Measurements from ENCODE around the gene LPCAT4.
"Not testable (repeated sequence)": the region's sequence is repeated elsewhere in the genome, so short reads cannot be mapped to it uniquely, and the experiment has no call there.

LPCAT4 gene

GRCh38 chr15:34364041-34364440 lies 3.0 kb downstream of the LPCAT4 start:
- in situ Hi-C loops (cut with MboI; ENCODE audit: low sequenced_read_pairs) = loop anchor here (25.0 kb wide), 2 partner anchors 223 to 252 kb away; partner anchors contain the start of genes EMC7, GOLGA8B and PGBD4

DNA sequence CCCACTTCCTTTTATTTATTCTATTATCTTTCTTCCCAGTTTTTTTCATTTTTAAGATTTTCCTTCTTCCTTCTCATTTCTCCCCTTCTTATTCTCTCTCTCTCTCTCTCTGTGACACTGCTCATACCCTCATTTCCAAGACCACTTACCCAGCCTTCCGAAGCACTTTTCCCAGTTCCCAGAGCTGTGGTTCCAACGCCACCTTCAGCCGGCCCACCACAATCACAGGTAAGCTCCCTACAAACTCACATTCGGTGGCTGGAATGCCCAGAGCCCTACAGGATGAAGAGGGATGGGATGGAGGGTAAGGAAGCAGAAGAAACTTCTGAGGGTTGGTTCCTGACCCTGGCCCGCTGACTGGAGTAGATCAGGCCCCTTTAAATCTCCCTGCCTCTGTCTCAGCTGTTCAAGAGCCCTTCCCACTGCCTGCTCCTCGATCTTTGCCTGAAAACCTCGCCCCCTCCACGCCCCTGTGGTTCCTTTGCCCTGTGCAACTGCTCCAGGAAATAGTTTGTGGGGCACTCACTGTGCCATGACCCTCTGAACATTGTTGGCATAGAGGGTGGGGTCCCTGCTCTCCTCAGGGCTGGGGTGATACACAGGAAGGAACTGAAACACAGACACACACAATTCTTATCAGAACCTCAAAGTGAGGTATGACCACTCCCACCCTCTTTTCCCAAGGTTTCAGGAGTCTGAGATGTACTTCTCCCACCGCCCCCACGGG lies 4.8 kb downstream of the LPCAT4 start:
- in situ Hi-C loops (cut with MboI; ENCODE audit: low sequenced_read_pairs) = loop anchor here (25.0 kb wide), 2 partner anchors 225 to 250 kb away; partner anchors contain the start of genes EMC7, GOLGA8B and PGBD4

- in situ Hi-C loops (cut with MboI; ENCODE audit: low sequenced_read_pairs) = loop anchor here (25.0 kb wide), 2 partner anchors 226 to 249 kb away; partner anchors contain the start of genes EMC7, GOLGA8B and PGBD4
Measured at GRCh38 chr15:34361278-34361677, 5.7 kb downstream of the LPCAT4 start.

- in situ Hi-C loops (cut with MboI; ENCODE audit: low sequenced_read_pairs) = loop anchor here (25.0 kb wide), 2 partner anchors 227 to 248 kb away; partner anchors contain the start of genes EMC7, GOLGA8B and PGBD4
Measured at GRCh38 chr15:34360298-34360697, 6.7 kb downstream of the LPCAT4 start.

DNA sequence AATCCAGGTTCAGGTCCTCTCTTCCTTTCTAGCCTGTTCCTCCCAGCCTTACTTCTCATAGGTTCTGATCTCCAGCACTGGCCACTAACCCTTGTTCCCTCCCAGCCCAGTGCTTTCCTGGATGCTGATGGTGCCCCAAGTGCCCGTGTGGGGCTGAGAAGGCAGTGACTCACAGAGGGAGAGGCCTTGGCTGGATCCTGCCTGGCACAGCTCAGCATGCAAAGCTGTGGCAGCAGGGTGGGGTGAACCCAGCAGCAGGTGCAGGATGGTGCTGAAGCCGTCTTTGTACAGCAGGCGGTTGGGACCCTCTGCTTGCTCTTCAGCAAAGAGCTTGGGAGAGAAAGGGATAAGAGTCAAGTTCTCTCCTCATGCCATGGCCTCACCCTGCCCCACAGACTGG lies 7.6 kb downstream of the LPCAT4 start:
- in situ Hi-C loops (cut with MboI; ENCODE audit: low sequenced_read_pairs) = loop anchor here (25.0 kb wide), 2 partner anchors 228 to 247 kb away; partner anchors contain the start of genes EMC7, GOLGA8B and PGBD4

DNA sequence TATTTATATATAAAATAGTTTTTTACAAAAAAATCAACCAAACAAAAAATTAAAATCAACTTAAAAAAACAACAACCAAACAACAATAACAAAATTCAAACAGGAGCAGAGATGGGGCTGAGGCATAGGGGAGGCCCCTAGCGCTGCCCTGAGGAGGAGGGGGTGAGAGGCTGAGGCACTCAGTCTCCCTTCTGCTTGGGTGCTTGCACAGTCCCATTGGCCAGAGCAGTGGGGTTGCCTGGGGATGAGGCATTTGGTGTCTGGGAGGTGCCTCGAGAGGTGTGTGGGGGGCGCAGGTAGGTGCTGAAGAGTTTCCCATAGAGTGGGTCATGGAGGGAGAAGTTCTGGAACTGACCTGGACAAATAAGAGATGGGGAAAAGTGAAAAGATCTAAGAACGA lies 8.0 kb downstream of the LPCAT4 start:
- in situ Hi-C loops (cut with MboI; ENCODE audit: low sequenced_read_pairs) = loop anchor here (25.0 kb wide), 2 partner anchors 228 to 247 kb away; partner anchors contain the start of genes EMC7, GOLGA8B and PGBD4

GRCh38 chr15:34358367-34358766 lies 8.6 kb downstream of the LPCAT4 start:
- in situ Hi-C loops (cut with MboI; ENCODE audit: low sequenced_read_pairs) = loop anchor here (25.0 kb wide), 2 partner anchors 229 to 246 kb away; partner anchors contain the start of genes EMC7, GOLGA8B and PGBD4

GRCh38 chr15:34357653-34358052 lies 9.3 kb downstream of the LPCAT4 start:
- in situ Hi-C loops (cut with MboI; ENCODE audit: low sequenced_read_pairs) = loop anchor here (25.0 kb wide), 2 partner anchors 230 to 245 kb away; partner anchors contain the start of genes EMC7, GOLGA8B and PGBD4

- in situ Hi-C loops (cut with MboI; ENCODE audit: low sequenced_read_pairs) = loop anchor here (25.0 kb wide), 2 partner anchors 232 to 243 kb away; partner anchors contain the start of genes EMC7, GOLGA8B and PGBD4
Measured at GRCh38 chr15:34355241-34355640, 11.8 kb downstream of the LPCAT4 start.

GRCh38 chr15:34354286-34354685 lies 12.7 kb downstream of the LPCAT4 start:
- in situ Hi-C loops (cut with MboI; ENCODE audit: low sequenced_read_pairs) = loop anchor here (25.0 kb wide), 2 partner anchors 233 to 242 kb away; partner anchors contain the start of genes EMC7, GOLGA8B and PGBD4

- in situ Hi-C loops (cut with MboI; ENCODE audit: low sequenced_read_pairs) = loop anchor here (25.0 kb wide), 2 partner anchors 234 to 241 kb away; partner anchors contain the start of genes EMC7, GOLGA8B and PGBD4
Measured at GRCh38 chr15:34353627-34354026, 13.4 kb downstream of the LPCAT4 start.

GRCh38 chr15:34352996-34353395 lies 14.0 kb downstream of the LPCAT4 start:
- in situ Hi-C loops (cut with MboI; ENCODE audit: low sequenced_read_pairs) = loop anchor here (25.0 kb wide), 2 partner anchors 234 to 241 kb away; partner anchors contain the start of genes EMC7, GOLGA8B and PGBD4

DNA sequence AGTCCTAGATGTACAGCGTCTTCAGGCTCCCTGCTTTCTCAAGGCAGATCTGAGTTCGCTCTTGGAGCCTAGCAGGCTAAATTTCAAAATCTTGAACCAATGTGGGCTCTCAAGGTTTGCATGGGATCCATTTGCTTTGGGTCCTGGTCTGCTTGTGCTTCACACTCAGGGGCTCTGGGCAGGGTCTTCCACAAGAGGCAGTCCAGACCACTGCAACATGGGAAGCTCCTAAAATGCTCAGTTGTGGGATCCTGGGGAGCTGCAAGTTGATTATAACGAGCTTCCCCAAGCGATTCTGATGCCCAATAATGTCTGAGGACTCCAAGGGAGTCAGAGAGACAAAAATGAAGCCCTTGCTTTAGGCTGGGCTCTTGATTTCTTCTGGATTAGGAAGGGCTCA lies 17.2 kb downstream of the LPCAT4 start:
- in situ Hi-C loops (cut with MboI; ENCODE audit: low sequenced_read_pairs) = loop anchor here (25.0 kb wide), 2 partner anchors 237 to 238 kb away; partner anchors contain the start of genes EMC7, GOLGA8B and PGBD4

GRCh38 chr15:34348735-34349300 lies 18.2 kb downstream of the LPCAT4 start:
- in situ Hi-C loops (cut with MboI; ENCODE audit: low sequenced_read_pairs) = no loop called here

GRCh38 chr15:34347951-34348638 lies 18.9 kb downstream of the LPCAT4 start:
- in situ Hi-C loops (cut with MboI; ENCODE audit: low sequenced_read_pairs) = no loop called here

- in situ Hi-C loops (cut with MboI; ENCODE audit: low sequenced_read_pairs) = no loop called here
Measured at GRCh38 chr15:34342737-34343575, 24.0 kb downstream of the LPCAT4 start, which contains the start of the genes NOP10 and NUTM1. Gene NOP10, minus strand, starts transcription at chr15:34343136. Its CDS starts 63 bp downstream, at chr15:34343073. Gene NUTM1, plus strand, starts transcription at chr15:34343315. Its CDS starts 382 bp downstream, at chr15:34343697.

DNA sequence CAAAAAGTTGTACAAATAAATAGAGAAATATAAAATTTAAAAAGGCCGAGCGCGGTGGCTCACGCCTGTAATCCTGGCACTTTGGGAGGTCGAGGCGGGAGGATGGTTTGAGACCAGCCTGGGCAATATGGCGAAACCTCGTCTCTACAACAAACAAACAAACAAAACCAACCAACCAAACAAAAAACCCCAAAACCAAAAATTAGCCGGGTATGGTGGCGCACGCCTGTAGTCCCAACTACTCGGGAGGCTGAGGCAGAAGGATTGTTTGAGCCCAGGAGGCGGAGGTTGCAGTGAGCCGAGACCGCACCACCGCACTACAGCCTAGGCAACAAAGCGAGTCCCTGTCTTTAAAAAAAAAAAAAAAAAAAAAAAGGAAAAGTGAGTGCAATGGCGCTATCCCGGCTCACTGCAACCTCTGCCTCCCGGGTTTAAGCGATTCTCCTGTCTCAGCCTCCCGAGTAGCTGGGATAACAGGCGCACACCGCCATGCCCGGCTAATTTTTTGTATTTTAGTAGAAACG lies 24.7 kb downstream of the LPCAT4 start:
- in situ Hi-C loops (cut with MboI; ENCODE audit: low sequenced_read_pairs) = not testable (repeated sequence)

GRCh38 chr15:34341381-34342212 lies 25.4 kb downstream of the LPCAT4 start:
- in situ Hi-C loops (cut with MboI; ENCODE audit: low sequenced_read_pairs) = no loop called here

Measured in HL-60/S4 (cell line).